ENCODE results near the gene MED6. TPM values are rescaled to one million over a fixed set of nuclear protein-coding genes. Genes with fewer than 3 reads are reported as not detected.

MED6 gene
- total and polyA plus RNA-seq, 2 of the 13 experiments (the other 11 are each of a cell fraction or from before 2014, with no cell fraction given) = 44.8 to 47.8 TPM

GRCh38 chr14:70642303-70643235 lies 42.1 kb upstream of the MED6 start:
- peak overlapping the region; percentile 86 for H3K4me2 ChIP-seq (ENCODE audit: low read depth, low read length)
- H2AFZ ChIP-seq (ENCODE audit: low read length) = no peak overlapping the region
- no peaks in the 10 kb centered on the region for H3K9me3 ChIP-seq (ENCODE audit: low read length)
- 5% methylated on average over 4 of the region's 51 CpGs for WGBS (ENCODE audit: low lambda C conversion rate)
- intact Hi-C loops (cut with micrococcal nuclease; ENCODE audit: unreplicated experiment) = loop anchor here (5.0 kb wide), 1 partner anchor 165 kb away; the partner anchor contains the start of gene MAP3K9
- peaks cover 9 to 40% of the 10 kb centered on the region in 2 experiments for H3K27me3 ChIP-seq (ENCODE audit: control insufficient read depth in 1 of 2, insufficient read depth in 2 of 2, low read length in 2 of 2)
- in situ Hi-C loops (cut with HindIII; ENCODE audit: extremely low pct_ligation_motif_present, low pct_unique_long_range_greater_than_20kb) = loop anchor here (5.0 kb wide), 1 partner anchor 70 kb away; no protein-coding TSS in a partner anchor
- H3K4me3 ChIP-seq (replicated peaks in 1 of 3; ENCODE audit: insufficient read depth in 1 of 3, low read depth in 2 of 3, low read length in 3 of 3) = peak overlapping the region; percentile 67 to 73 (median 71); a peak in 5 of 6 replicates
- peak overlapping the region; percentile 39; the same call in 1 of the 2 replicates for H3K9ac ChIP-seq (ENCODE audit: insufficient read depth, low read depth, low read length)
- CTCF ChIA-PET (ENCODE audit: low intra/inter-chr PET ratio, low total read pairs) = no interaction called here
- BruUV-seq (replicated peaks) = no TSS peak
- no peaks in the 10 kb centered on the region for H3K36me3 ChIP-seq (replicated peaks in 1 of 2; ENCODE audit: control insufficient read depth in 1 of 2, insufficient read depth in 2 of 2, low read length in 2 of 2)
- no peak overlapping the region for H3K27ac ChIP-seq (ENCODE audit: extremely low read length, insufficient read depth, low read length)
- no peaks in the 10 kb centered on the region for H3K79me2 ChIP-seq (ENCODE audit: insufficient read depth, low read length)
- H4K20me1 ChIP-seq (ENCODE audit: insufficient read depth, low read length) = no peaks in the 10 kb centered on the region
- peaks cover 12% of the 10 kb centered on the region; the same call in 1 of the 2 replicates for H3K4me1 ChIP-seq (ENCODE audit: insufficient read depth, low read length)
- no peak for DNase-seq (ENCODE audit: low spot score)
- no peak for FAIRE-seq
- ATAC-seq = peak; percentile 52
- POLR2A ChIA-PET = no interaction called here
- TF ChIP-seq YEATS4 (CRISPR knock-in tag; IDR thresholded peaks at IDR 0.05; ENCODE audit: borderline replicate concordance) = 0 out of 2 replicates have a peak, but pooled peaks have one; percentile 32
- TF ChIP-seq HMGXB4 (CRISPR knock-in tag; IDR thresholded peaks at IDR 0.05; ENCODE audit: borderline replicate concordance in 1 of 2, low read depth in 1 of 2) = 0 out of 4 replicates have a peak, but pooled peaks of 1 of the 2 experiments have one; percentile 36
- no peak for TF ChIP-seq ZNF512 (CRISPR knock-in tag; IDR thresholded peaks at IDR 0.05)
- TF ChIP-seq ARNT2 (CRISPR knock-in tag; IDR thresholded peaks at IDR 0.05; ENCODE audit: low read depth) = 0 out of 2 replicates have a peak, but pooled peaks have one; percentile 26
- TF ChIP-seq ZHX1 (CRISPR knock-in tag; IDR thresholded peaks at IDR 0.05; ENCODE audit: low read depth) = no peak
- no peak for TF ChIP-seq ZBTB38 (CRISPR knock-in tag; IDR thresholded peaks at IDR 0.05)
- TF ChIP-seq ZNF777 (CRISPR knock-in tag; IDR thresholded peaks at IDR 0.05) = peak; percentile 44; the same call in 1 of the 2 replicates
- TF ChIP-seq HMG20B (CRISPR knock-in tag; conservative IDR thresholded peaks at IDR 0.05) = no peak
- TF ChIP-seq CHD4 (IDR thresholded peaks at IDR 0.05; ENCODE audit: borderline replicate concordance, low read length) = no peak
- no peak for TF ChIP-seq NFKB2 (CRISPR knock-in tag; IDR thresholded peaks at IDR 0.05; ENCODE audit: borderline replicate concordance)
- no peak for TF ChIP-seq SALL1 (CRISPR knock-in tag; IDR thresholded peaks at IDR 0.05)
- TF ChIP-seq ZNF343 (CRISPR knock-in tag; IDR thresholded peaks at IDR 0.05) = no peak
- TF ChIP-seq NR0B2 (CRISPR knock-in tag; IDR thresholded peaks at IDR 0.05) = no peak

Data from HepG2 (cell line).